Immature natural killer cell (primary cell): ENCODE data around the gene GPD1. TPM values are rescaled to one million over a fixed set of nuclear protein-coding genes. Genes with fewer than 3 reads are reported as not detected.

Source experiments
- DNase-seq, 3 donors: peaks; one replicate each; pipeline ENCODE4 v3.0.0; 2022; ENCODE audit warnings: mixed read lengths in 1 of 3
- H3K27ac Mint-ChIP-seq, 6 donors: one replicate each; pipeline ENCODE4 v1.8.0; 2020; ENCODE audit warnings: mixed read lengths in 6 of 6, mild to moderate bottlenecking in 5 of 6, inconsistent platforms in 4 of 6, moderate library complexity in 3 of 6
- H3K27me3 Mint-ChIP-seq, 3 donors: one replicate each; pipeline ENCODE4 v1.8.0; 2020 to 2021; ENCODE audit warnings: low read depth in 3 of 3, mild to moderate bottlenecking in 3 of 3, mixed read lengths in 3 of 3, moderate library complexity in 3 of 3, inconsistent platforms in 1 of 3
- H3K36me3 Mint-ChIP-seq, 3 donors: one replicate each; pipeline ENCODE4 v1.8.0; 2020; ENCODE audit warnings: mixed read lengths in 3 of 3, inconsistent platforms in 2 of 3, mild to moderate bottlenecking in 2 of 3
- H3K4me1 Mint-ChIP-seq, 2 donors: one replicate each; pipeline ENCODE4 v1.8.0; 2020; ENCODE audit warnings: inconsistent platforms in 2 of 2, mild to moderate bottlenecking in 2 of 2, mixed read lengths in 2 of 2, moderate library complexity in 1 of 2
- H3K4me3 Mint-ChIP-seq, 5 donors: one replicate each; pipeline ENCODE4 v1.8.0; 2020; ENCODE audit warnings: mild to moderate bottlenecking in 5 of 5, mixed read lengths in 5 of 5, inconsistent platforms in 3 of 5, moderate library complexity in 3 of 5
- H3K9me3 Mint-ChIP-seq, 6 donors: one replicate each; pipeline ENCODE4 v1.8.0; 2020; ENCODE audit warnings: mild to moderate bottlenecking in 6 of 6, mixed read lengths in 6 of 6, inconsistent platforms in 4 of 6, moderate library complexity in 3 of 6
- polyA plus RNA-seq, 3 donors: library from polyadenylated mRNA; unstranded; fragments of 300-500 nt; fragmentation: Illumina TruSeq; gene quantifications; one replicate each; pipeline ENCODE4 v1.2.3, GENCODE V29; 2021

Gene GPD1
- polyA plus RNA-seq, 3 donors from 2014 or later, result 0.07 TPM; not detected in 2

GRCh38 chr12:50065726-50066310, 38.0 kb upstream of the GPD1 start:
- no peak overlapping the region for H3K4me3 Mint-ChIP-seq
- H3K27ac Mint-ChIP-seq, result no peak overlapping the region
- no peaks in the 10 kb centered on the region for H3K36me3 Mint-ChIP-seq
- no peaks in the 10 kb centered on the region for H3K9me3 Mint-ChIP-seq
- DNase-seq, result no peak
- peaks cover 2 to 15% (median 5%) of the 10 kb centered on the region in 3 donors for H3K27me3 Mint-ChIP-seq
- peaks cover 3 to 8% of the 10 kb centered on the region in 2 donors for H3K4me1 Mint-ChIP-seq

GRCh38 chr12:50066402-50066801, 37.4 kb upstream of the GPD1 start:
- no peak for DNase-seq
- no peaks in the 10 kb centered on the region for H3K9me3 Mint-ChIP-seq
- H3K4me1 Mint-ChIP-seq, result peaks cover 3 to 8% of the 10 kb centered on the region in 2 donors
- H3K27ac Mint-ChIP-seq, result no peak overlapping the region
- H3K27me3 Mint-ChIP-seq, result peaks cover 2 to 13% (median 4%) of the 10 kb centered on the region in 3 donors
- H3K4me3 Mint-ChIP-seq, result no peak overlapping the region
- no peaks in the 10 kb centered on the region for H3K36me3 Mint-ChIP-seq

- Mint-ChIP-seq H3K4me1 (peaks cover 3 to 8% of the 10 kb centered on the region in 2 donors), H3K27me3 (peaks cover 0 to 14% (median 4%) of the 10 kb centered on the region in 3 donors), H3K36me3 (no peaks in the 10 kb centered on the region), H3K27ac (no peak overlapping the region), H3K4me3 (no peak overlapping the region), H3K9me3 (no peaks in the 10 kb centered on the region)
- no peak for DNase-seq
These were observed 34.7 kb upstream of the GPD1 start for GRCh38 chr12:50069069-50069468.

GRCh38 chr12:50069539-50069938, 34.3 kb upstream of the GPD1 start:
- no peak for DNase-seq
- Mint-ChIP-seq H3K4me1 (peaks cover 3 to 8% of the 10 kb centered on the region in 2 donors), H3K4me3 (no peak overlapping the region), H3K27me3 (peaks cover 0 to 12% (median 4%) of the 10 kb centered on the region in 3 donors), H3K9me3 (no peaks in the 10 kb centered on the region), H3K27ac (no peak overlapping the region), H3K36me3 (no peaks in the 10 kb centered on the region)

GRCh38 chr12:50070314-50071060, 33.3 kb upstream of the GPD1 start:
- peaks cover 3 to 8% of the 10 kb centered on the region in 2 donors for H3K4me1 Mint-ChIP-seq
- no peaks in the 10 kb centered on the region for H3K9me3 Mint-ChIP-seq
- no peaks in the 10 kb centered on the region for H3K36me3 Mint-ChIP-seq
- peak; percentile 36 to 60 (median 47) for DNase-seq
- no peak overlapping the region for H3K27ac Mint-ChIP-seq
- peak overlapping the region in 1 of 5 donors; percentile 15 for H3K4me3 Mint-ChIP-seq
- peaks cover 0 to 11% (median 2%) of the 10 kb centered on the region in 3 donors for H3K27me3 Mint-ChIP-seq

- Mint-ChIP-seq H3K9me3 (no peaks in the 10 kb centered on the region), H3K4me3 (no peak overlapping the region), H3K27me3 (peaks cover under 1 to 11% (median 3%) of the 10 kb centered on the region in 3 donors), H3K4me1 (peaks cover 3 to 8% of the 10 kb centered on the region in 2 donors), H3K36me3 (no peaks in the 10 kb centered on the region), H3K27ac (no peak overlapping the region)
- DNase-seq, result no peak
These were observed 31.5 kb upstream of the GPD1 start for GRCh38 chr12:50072198-50072907.

- no peak for DNase-seq
- H3K27ac Mint-ChIP-seq, result no peak overlapping the region
- H3K4me3 Mint-ChIP-seq, result no peak overlapping the region
- no peaks in the 10 kb centered on the region for H3K36me3 Mint-ChIP-seq
- peaks cover 2 to 11% (median 5%) of the 10 kb centered on the region in 3 donors for H3K27me3 Mint-ChIP-seq
- no peaks in the 10 kb centered on the region for H3K9me3 Mint-ChIP-seq
- peaks cover 3 to 8% of the 10 kb centered on the region in 2 donors for H3K4me1 Mint-ChIP-seq
These were observed 30.6 kb upstream of the GPD1 start for GRCh38 chr12:50073206-50073605.

GRCh38 chr12:50073712-50074111, 30.1 kb upstream of the GPD1 start:
- Mint-ChIP-seq H3K4me1 (peaks cover 3 to 8% of the 10 kb centered on the region in 2 donors), H3K4me3 (no peak overlapping the region), H3K27ac (no peak overlapping the region), H3K9me3 (no peaks in the 10 kb centered on the region), H3K36me3 (no peaks in the 10 kb centered on the region), H3K27me3 (peaks cover 2 to 11% (median 5%) of the 10 kb centered on the region in 3 donors)
- DNase-seq, result no peak

- peaks cover 5% of the 10 kb centered on the region in 3 donors for H3K27me3 Mint-ChIP-seq
These were observed 28.6 kb upstream of the GPD1 start for GRCh38 chr12:50074936-50075807.

GRCh38 chr12:50075808-50076170, 28.0 kb upstream of the GPD1 start:
- Mint-ChIP-seq H3K4me1 (no peaks in the 10 kb centered on the region), H3K9me3 (no peaks in the 10 kb centered on the region), H3K36me3 (no peaks in the 10 kb centered on the region), H3K4me3 (no peak overlapping the region), H3K27me3 (peaks cover 3 to 5% (median 5%) of the 10 kb centered on the region in 3 donors), H3K27ac (no peak overlapping the region)
- no peak for DNase-seq

More at GRCh38 chr12:50074936-50075807, 28.6 kb upstream of the GPD1 start:
- H3K36me3 Mint-ChIP-seq, result no peaks in the 10 kb centered on the region
- no peak overlapping the region for H3K4me3 Mint-ChIP-seq
- H3K4me1 Mint-ChIP-seq, result peaks cover 3 to 5% of the 10 kb centered on the region in 2 donors
- no peaks in the 10 kb centered on the region for H3K9me3 Mint-ChIP-seq
- DNase-seq, result peak; percentile 69 to 73 (median 71)
- H3K27ac Mint-ChIP-seq, result no peak overlapping the region

GRCh38 chr12:50077099-50077498, 26.7 kb upstream of the GPD1 start:
- Mint-ChIP-seq H3K27me3 (peaks cover 3 to 5% (median 5%) of the 10 kb centered on the region in 3 donors), H3K27ac (no peak overlapping the region), H3K36me3 (no peaks in the 10 kb centered on the region), H3K9me3 (no peaks in the 10 kb centered on the region), H3K4me1 (no peaks in the 10 kb centered on the region), H3K4me3 (no peak overlapping the region)
- DNase-seq, result no peak

GRCh38 chr12:50078281-50078680, 25.5 kb upstream of the GPD1 start:
- Mint-ChIP-seq H3K27ac (no peak overlapping the region), H3K27me3 (peaks cover 0 to 7% (median 5%) of the 10 kb centered on the region in 3 donors), H3K9me3 (no peaks in the 10 kb centered on the region), H3K36me3 (no peaks in the 10 kb centered on the region), H3K4me1 (peaks cover under 1% of the 10 kb centered on the region in 2 donors), H3K4me3 (no peak overlapping the region)
- DNase-seq, result no peak

- no peaks in the 10 kb centered on the region for H3K36me3 Mint-ChIP-seq
- H3K4me1 Mint-ChIP-seq, result peaks cover 8 to 10% of the 10 kb centered on the region in 2 donors
- no peak overlapping the region for H3K27ac Mint-ChIP-seq
- H3K9me3 Mint-ChIP-seq, result no peaks in the 10 kb centered on the region
- H3K4me3 Mint-ChIP-seq, result no peak overlapping the region
- no peak for DNase-seq
- H3K27me3 Mint-ChIP-seq, result peaks cover 0 to 7% (median 3%) of the 10 kb centered on the region in 3 donors
These were observed 24.0 kb upstream of the GPD1 start for GRCh38 chr12:50079771-50080170.
